KMS-11 (cell line): ENCODE results near the gene D2HGDH.

Source experiments
- H2AFZ ChIP-seq: fragments of 200-600 bp; sonication (generic); 2 replicates; pipeline ENCODE4 v1.6.1; 2016; ENCODE audit warnings: antibody characterized with exemption, mixed run types, low read depth
- H3K27ac ChIP-seq: fragments of 200-600 bp; sonication (generic); 2 replicates; pipeline ENCODE4 v1.6.1; 2016; ENCODE audit warnings: mild to moderate bottlenecking, mixed run types
- H3K27me3 ChIP-seq: fragments of 200-600 bp; sonication (generic); 2 replicates; pipeline ENCODE4 v1.6.1; 2017; ENCODE audit warnings: mild to moderate bottlenecking, low read depth, mixed run types, moderate library complexity; ENCODE audit not compliant: insufficient read depth
- H3K36me3 ChIP-seq: fragments of 200-600 bp; sonication (generic); 2 replicates; pipeline ENCODE4 v1.6.1; 2017; ENCODE audit warnings: mild to moderate bottlenecking, mixed run types; ENCODE audit not compliant: insufficient read depth
- H3K4me1 ChIP-seq: fragments of 200-600 bp; sonication (generic); 2 replicates; pipeline ENCODE4 v1.6.1; 2016; ENCODE audit warnings: mild to moderate bottlenecking, low read depth, mixed run types; ENCODE audit not compliant: poor library complexity, severe bottlenecking
- H3K4me2 ChIP-seq: fragments of 200-600 bp; sonication (generic); 2 replicates; pipeline ENCODE4 v1.7.0; 2016; ENCODE audit warnings: mild to moderate bottlenecking, mixed run types
- H3K4me3 ChIP-seq: fragments of 200-600 bp; sonication (generic); IDR thresholded peaks from 2 replicates; pipeline ENCODE4 v1.6.1; 2017; ENCODE audit warnings: low read depth, low read length, mixed read lengths; ENCODE audit not compliant: insufficient read depth
- H3K79me2 ChIP-seq: fragments of 200-600 bp; sonication (generic); 2 replicates; pipeline ENCODE4 v1.6.1; 2016; ENCODE audit warnings: low read depth, mixed run types; ENCODE audit not compliant: insufficient read depth
- H3K9ac ChIP-seq: fragments of 200-600 bp; sonication (generic); 2 replicates; pipeline ENCODE4 v1.6.1; 2016; ENCODE audit warnings: mild to moderate bottlenecking, mixed run types
- H4K20me1 ChIP-seq: fragments of 200-600 bp; sonication (generic); 2 replicates; pipeline ENCODE4 v1.6.1; 2016; ENCODE audit warnings: mild to moderate bottlenecking, mixed run types; ENCODE audit not compliant: insufficient read depth
- TF ChIP-seq, protein P1 (sequence below): fragments of 200-600 bp; sonication (generic); conservative IDR thresholded peaks from 2 replicates; pipeline ENCODE4 v1.6.1; 2017; ENCODE audit warnings: low read depth, mild to moderate bottlenecking, antibody characterized with exemption, low read length, moderate library complexity, mixed read lengths

Gene D2HGDH

DNA sequence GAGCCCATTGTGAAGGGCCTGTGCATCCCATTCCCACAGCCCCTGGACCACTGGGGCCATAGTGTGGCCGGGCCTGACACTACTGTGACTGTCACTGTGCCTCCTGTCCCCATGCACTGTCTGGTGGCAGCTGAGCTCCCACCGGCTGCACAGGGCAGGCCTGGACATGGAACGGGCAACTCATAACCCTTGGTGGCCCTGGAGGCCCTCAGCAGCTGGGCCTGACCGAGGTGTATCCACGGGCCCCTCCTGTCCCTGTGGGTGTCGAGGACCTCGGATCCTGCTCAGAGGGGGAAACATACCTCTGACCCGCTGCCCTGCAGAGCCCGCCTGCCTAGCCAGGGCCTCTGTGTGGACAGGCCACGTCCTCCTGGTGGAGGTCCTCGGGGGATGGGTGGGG, 34.4 kb downstream of the D2HGDH start:
- H3K27me3 ChIP-seq: no peaks in the 10 kb centered on the region
- no peak overlapping the region for H3K27ac ChIP-seq
- H3K36me3 ChIP-seq: no peaks in the 10 kb centered on the region
- TF ChIP-seq, protein P1, sequence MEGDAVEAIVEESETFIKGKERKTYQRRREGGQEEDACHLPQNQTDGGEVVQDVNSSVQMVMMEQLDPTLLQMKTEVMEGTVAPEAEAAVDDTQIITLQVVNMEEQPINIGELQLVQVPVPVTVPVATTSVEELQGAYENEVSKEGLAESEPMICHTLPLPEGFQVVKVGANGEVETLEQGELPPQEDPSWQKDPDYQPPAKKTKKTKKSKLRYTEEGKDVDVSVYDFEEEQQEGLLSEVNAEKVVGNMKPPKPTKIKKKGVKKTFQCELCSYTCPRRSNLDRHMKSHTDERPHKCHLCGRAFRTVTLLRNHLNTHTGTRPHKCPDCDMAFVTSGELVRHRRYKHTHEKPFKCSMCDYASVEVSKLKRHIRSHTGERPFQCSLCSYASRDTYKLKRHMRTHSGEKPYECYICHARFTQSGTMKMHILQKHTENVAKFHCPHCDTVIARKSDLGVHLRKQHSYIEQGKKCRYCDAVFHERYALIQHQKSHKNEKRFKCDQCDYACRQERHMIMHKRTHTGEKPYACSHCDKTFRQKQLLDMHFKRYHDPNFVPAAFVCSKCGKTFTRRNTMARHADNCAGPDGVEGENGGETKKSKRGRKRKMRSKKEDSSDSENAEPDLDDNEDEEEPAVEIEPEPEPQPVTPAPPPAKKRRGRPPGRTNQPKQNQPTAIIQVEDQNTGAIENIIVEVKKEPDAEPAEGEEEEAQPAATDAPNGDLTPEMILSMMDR: no peak
- no peaks in the 10 kb centered on the region for H4K20me1 ChIP-seq
- no peak overlapping the region for H2AFZ ChIP-seq
- H3K79me2 ChIP-seq: no peaks in the 10 kb centered on the region
- H3K4me3 ChIP-seq: no peak overlapping the region
- no peak overlapping the region for H3K9ac ChIP-seq
- peaks cover 4% of the 10 kb centered on the region for H3K4me1 ChIP-seq
- H3K4me2 ChIP-seq: no peak overlapping the region

DNA sequence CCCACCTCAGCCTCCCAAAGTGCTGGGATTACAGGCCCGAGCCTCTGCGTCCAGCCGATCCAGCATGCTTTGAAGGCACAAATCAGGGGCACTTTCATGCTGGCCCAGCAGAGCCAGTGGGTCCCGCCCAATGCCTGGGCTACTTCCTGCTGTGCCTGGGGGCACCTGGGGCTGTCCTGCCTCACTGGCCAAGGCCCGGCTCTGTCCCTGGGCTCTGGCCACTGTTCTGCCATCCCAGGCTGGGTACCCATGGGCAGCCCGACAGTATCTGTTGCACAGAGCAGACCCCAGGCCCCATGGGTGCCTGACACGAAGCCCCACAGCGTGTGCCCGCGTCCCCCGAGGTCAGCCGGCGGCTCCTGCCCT, 35.4 kb downstream of the D2HGDH start:
- Histone ChIP-seq H3K4me1 (peaks cover 4% of the 10 kb centered on the region), H3K4me2 (no peak overlapping the region), H2AFZ (no peak overlapping the region), H3K27ac (no peak overlapping the region), H3K27me3 (no peaks in the 10 kb centered on the region), H3K36me3 (no peaks in the 10 kb centered on the region), H3K9ac (no peak overlapping the region), H4K20me1 (no peaks in the 10 kb centered on the region), H3K4me3 (no peak overlapping the region), H3K79me2 (no peaks in the 10 kb centered on the region)
- TF ChIP-seq, protein P1: no peak

DNA sequence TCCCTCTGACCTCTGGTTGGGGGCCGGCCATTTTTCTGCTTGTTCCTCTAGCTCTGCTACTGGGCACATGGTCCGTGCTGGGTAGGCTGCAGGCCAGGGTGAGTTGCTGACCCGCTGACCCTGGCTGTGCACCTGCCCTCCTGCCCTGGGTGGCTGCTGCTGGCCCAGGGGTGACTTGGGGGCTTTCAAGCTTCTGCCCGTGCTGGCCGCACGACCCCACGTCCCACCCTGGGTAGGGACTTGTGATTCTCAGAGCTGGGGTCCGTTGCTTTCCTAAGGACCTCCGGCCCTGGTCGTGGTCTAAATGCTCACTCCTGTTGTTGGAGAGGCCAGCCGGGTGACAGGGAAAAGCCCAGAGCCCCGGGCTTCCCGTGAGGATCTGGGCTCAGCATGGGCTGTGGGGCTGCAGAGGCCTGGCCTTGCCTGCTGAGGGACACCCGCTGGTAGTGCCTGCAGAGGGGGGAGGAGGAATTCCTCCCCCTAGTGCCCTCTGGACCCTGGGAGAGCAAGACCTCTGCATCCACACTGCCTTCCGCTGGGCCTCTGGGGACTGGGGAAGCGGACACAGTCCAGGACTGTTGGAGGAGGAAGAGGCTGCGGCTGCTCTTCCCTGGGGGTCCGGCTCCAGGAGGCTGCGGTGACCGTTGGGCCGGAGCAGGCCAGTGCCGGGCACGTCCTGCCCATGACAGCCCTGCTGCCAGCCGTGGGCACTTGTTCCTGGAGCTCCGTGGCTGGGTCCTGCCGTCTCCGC, 35.9 kb downstream of the D2HGDH start:
- H3K4me2 ChIP-seq: no peak overlapping the region
- H3K79me2 ChIP-seq: no peaks in the 10 kb centered on the region
- TF ChIP-seq, protein P1: no peak
- H3K27ac ChIP-seq: no peak overlapping the region
- peaks cover 4% of the 10 kb centered on the region for H3K4me1 ChIP-seq
- no peaks in the 10 kb centered on the region for H4K20me1 ChIP-seq
- no peak overlapping the region for H3K9ac ChIP-seq
- H3K36me3 ChIP-seq: no peaks in the 10 kb centered on the region
- H2AFZ ChIP-seq: no peak overlapping the region
- H3K4me3 ChIP-seq: no peak overlapping the region
- H3K27me3 ChIP-seq: no peaks in the 10 kb centered on the region

DNA sequence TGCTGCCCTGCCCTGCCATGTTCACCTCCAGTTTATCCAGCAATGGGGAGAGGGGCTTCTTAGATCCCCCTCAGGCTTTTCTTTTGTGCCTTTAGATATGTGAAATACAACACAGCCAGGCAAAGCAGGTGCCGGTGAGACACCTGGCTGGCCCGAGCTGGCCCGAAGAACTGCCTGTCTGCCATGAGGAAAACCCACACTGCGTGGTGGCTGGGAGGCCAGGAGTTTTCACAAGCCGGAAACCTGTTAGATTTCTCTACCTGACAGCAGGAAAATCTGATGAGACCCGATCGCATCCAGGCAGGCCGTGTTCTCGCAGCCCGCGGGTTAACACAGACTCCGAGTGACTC, 36.5 kb downstream of the D2HGDH start:
- TF ChIP-seq, protein P1: no peak
- no peaks in the 10 kb centered on the region for H4K20me1 ChIP-seq
- no peak overlapping the region for H3K27ac ChIP-seq
- H3K4me2 ChIP-seq: no peak overlapping the region
- peaks cover 4% of the 10 kb centered on the region for H3K4me1 ChIP-seq
- no peak overlapping the region for H3K4me3 ChIP-seq
- no peaks in the 10 kb centered on the region for H3K36me3 ChIP-seq
- no peaks in the 10 kb centered on the region for H3K79me2 ChIP-seq
- H3K9ac ChIP-seq: no peak overlapping the region
- no peak overlapping the region for H2AFZ ChIP-seq
- no peaks in the 10 kb centered on the region for H3K27me3 ChIP-seq
